Measurements from ENCODE around the gene RHO.

DNA sequence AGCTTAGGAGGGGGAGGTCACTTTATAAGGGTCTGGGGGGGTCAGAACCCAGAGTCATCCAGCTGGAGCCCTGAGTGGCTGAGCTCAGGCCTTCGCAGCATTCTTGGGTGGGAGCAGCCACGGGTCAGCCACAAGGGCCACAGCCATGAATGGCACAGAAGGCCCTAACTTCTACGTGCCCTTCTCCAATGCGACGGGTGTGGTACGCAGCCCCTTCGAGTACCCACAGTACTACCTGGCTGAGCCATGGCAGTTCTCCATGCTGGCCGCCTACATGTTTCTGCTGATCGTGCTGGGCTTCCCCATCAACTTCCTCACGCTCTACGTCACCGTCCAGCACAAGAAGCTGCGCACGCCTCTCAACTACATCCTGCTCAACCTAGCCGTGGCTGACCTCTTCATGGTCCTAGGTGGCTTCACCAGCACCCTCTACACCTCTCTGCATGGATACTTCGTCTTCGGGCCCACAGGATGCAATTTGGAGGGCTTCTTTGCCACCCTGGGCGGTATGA, at the start of gene RHO:
- TF ChIP-seq, protein P1, sequence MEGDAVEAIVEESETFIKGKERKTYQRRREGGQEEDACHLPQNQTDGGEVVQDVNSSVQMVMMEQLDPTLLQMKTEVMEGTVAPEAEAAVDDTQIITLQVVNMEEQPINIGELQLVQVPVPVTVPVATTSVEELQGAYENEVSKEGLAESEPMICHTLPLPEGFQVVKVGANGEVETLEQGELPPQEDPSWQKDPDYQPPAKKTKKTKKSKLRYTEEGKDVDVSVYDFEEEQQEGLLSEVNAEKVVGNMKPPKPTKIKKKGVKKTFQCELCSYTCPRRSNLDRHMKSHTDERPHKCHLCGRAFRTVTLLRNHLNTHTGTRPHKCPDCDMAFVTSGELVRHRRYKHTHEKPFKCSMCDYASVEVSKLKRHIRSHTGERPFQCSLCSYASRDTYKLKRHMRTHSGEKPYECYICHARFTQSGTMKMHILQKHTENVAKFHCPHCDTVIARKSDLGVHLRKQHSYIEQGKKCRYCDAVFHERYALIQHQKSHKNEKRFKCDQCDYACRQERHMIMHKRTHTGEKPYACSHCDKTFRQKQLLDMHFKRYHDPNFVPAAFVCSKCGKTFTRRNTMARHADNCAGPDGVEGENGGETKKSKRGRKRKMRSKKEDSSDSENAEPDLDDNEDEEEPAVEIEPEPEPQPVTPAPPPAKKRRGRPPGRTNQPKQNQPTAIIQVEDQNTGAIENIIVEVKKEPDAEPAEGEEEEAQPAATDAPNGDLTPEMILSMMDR (IDR thresholded peaks at IDR 0.05), result no peak
- TF ChIP-seq POLR2A (IDR thresholded peaks at IDR 0.05) (no peak), EP300 (IDR thresholded peaks at IDR 0.05) (no peak)
